GM18519 (cell line): ENCODE data around the gene TUBGCP4.
A peak's percentile ranks its signal among the peaks of the same experiment; 100 is the strongest.
"Not testable (repeated sequence)": the region's sequence is repeated elsewhere in the genome, so short reads cannot be mapped to it uniquely, and the experiment has no call there.

Experiments
- ATAC-seq: cut with Tn5 transposase; IDR thresholded peaks from one replicate; pipeline ENCODE4 v1.9.1; 2021; ENCODE audit warnings: mild to moderate bottlenecking, moderate library complexity; ENCODE audit not compliant: unreplicated experiment, low FRiP score

Gene TUBGCP4, protein sequence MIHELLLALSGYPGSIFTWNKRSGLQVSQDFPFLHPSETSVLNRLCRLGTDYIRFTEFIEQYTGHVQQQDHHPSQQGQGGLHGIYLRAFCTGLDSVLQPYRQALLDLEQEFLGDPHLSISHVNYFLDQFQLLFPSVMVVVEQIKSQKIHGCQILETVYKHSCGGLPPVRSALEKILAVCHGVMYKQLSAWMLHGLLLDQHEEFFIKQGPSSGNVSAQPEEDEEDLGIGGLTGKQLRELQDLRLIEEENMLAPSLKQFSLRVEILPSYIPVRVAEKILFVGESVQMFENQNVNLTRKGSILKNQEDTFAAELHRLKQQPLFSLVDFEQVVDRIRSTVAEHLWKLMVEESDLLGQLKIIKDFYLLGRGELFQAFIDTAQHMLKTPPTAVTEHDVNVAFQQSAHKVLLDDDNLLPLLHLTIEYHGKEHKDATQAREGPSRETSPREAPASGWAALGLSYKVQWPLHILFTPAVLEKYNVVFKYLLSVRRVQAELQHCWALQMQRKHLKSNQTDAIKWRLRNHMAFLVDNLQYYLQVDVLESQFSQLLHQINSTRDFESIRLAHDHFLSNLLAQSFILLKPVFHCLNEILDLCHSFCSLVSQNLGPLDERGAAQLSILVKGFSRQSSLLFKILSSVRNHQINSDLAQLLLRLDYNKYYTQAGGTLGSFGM

DNA sequence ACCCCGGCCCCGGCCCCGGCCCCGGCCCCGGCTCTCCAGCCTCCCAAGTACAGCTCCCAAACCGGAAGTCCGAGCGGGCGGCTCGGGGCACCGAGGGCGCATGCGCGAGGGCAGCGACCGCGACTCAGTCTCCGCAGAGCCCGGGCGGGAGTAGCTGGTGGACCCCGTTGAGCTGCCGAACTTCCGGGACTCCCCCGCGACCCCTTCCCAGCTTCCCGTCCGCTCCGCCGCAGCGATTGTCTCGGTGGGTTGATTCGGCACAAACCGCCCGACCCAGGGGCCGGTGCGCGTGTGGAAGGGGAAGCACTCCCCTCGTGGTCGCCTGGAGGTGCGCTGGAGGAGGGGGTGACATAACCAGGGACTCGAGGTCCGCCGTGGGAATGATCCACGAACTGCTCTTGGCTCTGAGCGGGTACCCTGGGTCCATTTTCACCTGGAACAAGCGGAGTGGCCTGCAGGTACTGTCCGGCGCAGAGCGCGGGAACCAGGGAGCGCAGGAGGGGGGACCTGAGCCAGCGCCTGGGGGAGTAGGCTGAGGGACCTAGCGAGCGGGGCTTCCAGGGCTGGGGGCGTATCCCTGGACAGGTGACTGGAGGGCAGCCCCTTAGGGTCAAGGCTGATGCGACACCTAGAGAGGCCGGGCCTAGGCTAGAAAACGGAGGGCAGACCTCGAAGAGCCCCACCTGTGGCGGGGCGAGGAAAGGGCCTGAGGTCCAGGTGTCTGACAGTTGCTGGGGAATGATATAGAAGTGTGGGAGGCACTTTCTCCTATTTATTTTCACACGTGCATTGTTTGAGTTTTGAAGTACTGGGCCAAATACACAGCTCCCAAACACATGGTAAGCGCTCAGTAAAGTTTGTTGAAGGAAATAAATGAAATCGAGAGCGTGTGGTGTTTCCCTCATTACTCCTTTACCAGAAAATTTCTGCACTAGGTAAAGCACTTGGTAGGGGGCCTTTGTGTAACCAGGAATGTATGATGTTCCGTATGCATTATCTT, at the start of gene TUBGCP4, which contains the start of gene ZSCAN29:
Gene TUBGCP4 (plus strand): TSS at position 127 of the 1,000 bp plus-strand sequence. CDS start 254 bp downstream, at position 381.
Gene ZSCAN29 (minus strand): TSS at position 69 of the 1,000 bp plus-strand sequence. CDS start 1,130 bp downstream, outside the sequence.
- no peak for ATAC-seq

DNA sequence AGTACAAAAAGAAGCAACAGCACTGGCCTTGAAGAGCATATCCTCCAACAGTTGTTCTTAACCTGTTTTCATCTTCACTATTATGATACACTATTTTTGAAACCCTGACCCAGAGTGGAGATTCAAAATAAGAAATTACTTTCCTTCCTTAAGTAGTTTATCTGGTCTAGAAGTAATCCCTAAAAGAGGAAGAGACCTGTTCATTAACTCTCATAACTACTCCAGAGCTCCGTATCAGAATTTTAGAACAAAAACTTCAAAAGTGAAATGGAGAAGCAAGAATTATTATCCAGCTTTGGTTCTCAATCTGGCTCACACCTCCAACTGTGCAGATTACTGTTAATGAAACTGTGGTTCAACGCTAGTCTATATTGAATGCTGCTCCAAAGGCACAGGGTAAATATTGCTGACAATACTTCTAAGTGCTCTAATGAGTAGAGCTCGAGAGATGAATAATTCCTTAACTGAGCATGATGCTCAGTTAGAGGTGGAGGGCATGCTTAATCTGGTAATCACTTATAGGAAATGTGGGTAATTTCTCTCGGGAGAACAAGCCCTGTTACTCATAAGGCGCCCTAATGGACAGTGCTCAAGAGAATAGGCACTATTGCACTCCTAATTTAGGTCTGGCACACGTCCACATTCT, 45.7 kb upstream of the TUBGCP4 start:
- ATAC-seq = no peak

DNA sequence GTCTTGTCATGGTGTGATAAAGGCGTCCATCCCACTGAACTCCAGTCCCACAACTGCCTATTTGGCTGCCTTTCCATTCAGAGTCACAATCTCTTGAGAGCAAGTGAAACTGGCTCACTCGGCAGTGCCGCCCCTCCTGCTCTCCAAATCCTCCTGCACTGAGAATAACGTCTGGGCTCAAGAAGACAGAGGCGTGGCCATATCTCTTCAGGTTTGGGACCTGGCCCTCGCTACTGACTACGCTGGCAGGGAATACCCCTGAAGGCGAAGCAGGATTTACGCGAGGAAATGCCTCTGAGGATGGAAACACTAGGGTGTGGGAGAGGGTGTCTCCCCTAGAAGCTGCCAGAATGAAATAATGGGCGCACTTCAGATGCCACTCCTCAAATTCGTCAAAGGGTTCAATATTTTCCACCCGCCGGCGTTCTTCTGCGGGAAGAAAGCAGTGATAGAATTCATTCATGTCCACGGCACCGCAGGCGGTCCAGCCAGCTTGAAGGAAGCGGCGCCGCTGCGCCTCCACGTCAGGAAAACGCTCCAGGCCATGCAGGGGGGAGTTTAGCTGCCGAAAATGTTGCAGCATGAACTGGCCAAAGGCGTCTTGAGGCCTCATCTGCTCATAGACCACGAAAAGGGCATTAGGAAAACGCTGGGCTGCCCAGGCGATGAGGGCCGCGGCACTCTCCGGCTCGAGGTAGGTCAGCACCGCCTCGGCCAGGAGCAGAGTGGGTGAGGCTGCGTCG, 41.5 kb upstream of the TUBGCP4 start:
- ATAC-seq = no peak

DNA sequence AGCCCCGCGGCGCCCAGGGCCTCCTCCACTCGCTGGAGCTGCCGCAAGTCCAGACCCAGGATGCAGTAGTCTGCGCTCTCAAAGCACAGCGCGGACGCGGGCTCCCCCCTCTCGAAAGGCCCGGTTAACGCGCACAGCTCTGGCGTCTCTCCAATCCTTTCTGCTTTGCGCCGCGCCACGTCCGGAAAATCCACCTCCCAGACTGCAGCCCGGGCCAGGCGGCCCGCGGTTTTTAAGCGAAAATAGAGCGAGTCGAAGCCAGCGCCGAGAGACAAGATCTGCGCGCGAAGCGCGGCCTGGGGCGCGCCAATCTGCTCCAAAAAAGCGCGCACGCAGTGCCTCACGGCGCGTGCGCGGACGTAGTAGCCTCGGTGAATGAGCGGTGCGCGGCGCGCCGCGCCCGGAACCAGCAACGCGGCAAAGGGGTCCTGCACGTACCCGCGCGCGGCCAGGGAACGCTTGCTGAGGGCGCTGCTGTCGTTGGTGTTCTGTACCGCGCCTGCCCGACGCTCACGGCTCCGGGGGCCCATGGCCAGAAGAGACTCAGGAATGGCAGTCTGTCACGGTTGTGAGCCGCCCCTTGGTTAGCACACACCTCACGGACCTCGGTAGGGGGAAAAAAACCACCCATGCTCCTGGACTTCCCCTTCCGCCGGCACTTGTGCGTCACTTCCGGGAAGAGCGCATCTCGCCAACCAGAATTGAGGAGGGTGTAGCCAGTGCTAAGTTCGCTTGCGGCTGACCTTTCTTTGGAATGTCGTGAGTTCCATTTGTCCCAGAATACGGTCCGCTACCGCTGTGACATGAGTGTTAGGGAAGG, 40.7 kb upstream of the TUBGCP4 start, which contains the start of gene LCMT2:
Gene LCMT2 (minus strand): TSS at position 614 of the 820 bp plus-strand sequence. CDS start 84 bp downstream, at position 530.
- peak; percentile 72 for ATAC-seq

DNA sequence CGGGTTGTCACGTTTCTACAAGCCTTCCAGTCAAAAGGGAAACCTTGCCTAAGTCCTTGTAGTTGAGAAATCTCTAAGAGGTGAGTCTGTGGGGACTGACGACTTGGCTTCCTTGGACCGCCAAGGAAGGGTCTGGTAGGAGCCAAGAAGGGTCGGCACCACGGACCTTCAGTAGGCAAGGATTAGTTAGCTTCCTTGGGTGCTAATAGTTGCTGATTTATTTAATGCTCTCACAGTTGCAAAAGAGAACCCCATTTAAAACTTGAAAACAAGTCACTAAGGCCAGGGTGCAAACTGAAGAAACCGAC, 40.2 kb upstream of the TUBGCP4 start:
- ATAC-seq = no peak

DNA sequence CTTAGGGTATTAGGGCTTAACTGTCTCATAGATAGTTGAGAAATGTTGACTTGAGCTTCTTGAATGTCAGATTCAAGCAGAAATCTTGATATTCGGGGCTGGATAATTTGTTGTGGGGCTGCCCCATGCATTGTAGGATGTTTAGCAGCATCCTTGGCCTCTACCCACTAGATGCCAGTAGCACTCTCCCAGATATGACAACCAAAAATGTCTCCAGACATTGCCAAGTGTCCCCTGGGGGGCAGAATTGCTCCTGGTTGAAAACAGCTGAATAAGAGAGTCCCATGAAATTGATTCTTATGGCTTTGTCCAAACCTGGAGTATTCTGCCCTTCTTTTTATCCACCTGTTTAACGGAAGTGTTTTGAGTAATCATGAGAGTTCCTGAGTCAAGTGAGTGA, 24.6 kb upstream of the TUBGCP4 start:
- no peak for ATAC-seq

DNA sequence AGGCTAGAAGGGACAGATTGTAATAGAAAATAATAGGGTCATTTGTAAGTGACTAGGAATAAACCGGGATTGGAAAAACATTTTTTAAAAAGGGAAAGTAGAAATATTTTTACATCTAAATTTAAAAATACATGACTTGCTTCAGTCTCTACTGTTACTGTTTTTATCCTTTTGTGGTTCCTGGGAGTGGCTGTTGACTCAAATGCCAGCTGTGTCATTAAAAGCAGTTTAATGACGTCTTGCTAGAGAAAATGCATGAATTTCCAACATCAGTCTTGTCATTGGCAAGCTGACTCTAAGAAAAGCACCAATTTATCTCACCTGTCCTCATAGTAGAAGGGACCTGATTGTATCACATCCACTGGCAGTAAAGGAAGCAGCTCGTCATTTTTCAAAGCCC, 23.8 kb upstream of the TUBGCP4 start:
- ATAC-seq = no peak

DNA sequence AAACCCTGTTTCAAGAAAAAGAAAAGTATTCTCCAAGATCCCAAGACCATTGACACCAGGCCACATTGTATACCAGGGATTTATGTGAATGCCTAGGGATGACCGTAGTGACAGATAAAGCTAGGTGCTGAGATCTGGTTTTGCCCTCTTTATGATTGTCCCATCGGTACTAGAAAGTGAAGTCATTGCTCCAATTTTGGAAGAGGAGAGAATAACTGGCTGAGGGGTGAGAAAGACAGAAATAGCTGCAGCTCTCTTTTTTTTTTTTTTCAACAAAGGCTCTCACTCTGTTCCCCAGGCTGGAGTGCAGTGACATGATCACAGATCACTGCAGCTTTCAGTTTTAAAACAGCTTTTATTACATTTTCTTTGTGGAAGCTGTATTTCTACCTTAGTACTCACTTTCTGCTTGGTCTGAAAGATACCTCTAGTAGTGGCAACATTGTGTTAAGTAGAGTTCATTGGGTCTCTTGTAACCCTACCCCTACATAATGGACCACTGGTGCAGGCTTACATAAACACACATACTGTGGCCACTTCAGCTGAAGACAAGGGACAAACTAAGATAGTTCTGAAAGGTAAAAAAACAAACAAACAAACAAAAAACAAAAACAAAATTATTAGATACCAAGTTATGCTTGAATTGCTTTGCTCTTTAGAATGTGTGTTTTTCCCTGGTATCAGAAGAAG, 18.1 kb upstream of the TUBGCP4 start:
- no peak for ATAC-seq

DNA sequence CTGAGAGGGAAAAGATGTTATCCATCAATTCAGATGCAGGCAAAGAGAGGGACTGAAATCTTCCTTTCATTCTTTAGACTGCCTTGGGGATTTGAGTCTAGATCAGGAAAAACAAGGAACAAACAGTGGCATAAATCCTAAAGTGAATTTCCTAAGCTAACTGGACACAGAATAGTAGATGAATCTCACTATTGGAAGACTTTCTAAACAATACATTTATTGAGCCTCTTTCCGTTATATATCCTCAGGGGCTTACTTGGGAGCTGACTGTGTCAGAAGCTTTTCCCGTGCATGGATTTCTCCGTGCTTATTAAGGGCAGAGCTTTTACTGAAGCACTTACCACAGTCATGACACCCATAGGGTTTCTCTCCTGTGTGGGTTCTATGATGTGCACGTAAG, 10.1 kb upstream of the TUBGCP4 start:
- ATAC-seq = no peak

DNA sequence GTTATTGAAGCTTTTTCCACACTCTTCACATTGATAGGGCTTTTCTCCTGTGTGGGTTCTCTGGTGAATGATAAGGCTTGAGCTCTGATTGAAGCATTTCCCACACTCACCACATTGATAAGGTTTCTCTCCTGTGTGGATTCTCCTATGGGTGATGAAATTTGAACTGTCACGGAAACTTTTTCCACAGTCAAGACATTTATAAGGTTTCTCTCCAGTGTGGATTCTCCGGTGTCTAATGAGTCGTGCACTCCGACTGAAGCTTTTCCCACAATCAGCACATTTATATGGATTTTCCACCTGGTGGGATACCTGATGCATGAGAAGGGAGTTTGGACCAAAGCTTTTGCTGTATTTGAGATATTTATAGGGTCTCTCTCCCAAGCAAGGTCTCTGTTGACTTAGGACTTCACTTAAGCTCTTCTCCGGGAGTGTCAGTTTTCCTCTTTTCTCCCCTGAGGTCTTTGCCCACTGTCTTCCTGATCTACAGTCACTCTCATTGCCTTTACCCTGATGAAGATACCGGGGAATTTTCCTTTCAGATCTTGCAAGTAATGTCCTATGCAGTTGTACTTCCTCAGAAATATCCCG, 9.5 kb upstream of the TUBGCP4 start:
- ATAC-seq = no peak

DNA sequence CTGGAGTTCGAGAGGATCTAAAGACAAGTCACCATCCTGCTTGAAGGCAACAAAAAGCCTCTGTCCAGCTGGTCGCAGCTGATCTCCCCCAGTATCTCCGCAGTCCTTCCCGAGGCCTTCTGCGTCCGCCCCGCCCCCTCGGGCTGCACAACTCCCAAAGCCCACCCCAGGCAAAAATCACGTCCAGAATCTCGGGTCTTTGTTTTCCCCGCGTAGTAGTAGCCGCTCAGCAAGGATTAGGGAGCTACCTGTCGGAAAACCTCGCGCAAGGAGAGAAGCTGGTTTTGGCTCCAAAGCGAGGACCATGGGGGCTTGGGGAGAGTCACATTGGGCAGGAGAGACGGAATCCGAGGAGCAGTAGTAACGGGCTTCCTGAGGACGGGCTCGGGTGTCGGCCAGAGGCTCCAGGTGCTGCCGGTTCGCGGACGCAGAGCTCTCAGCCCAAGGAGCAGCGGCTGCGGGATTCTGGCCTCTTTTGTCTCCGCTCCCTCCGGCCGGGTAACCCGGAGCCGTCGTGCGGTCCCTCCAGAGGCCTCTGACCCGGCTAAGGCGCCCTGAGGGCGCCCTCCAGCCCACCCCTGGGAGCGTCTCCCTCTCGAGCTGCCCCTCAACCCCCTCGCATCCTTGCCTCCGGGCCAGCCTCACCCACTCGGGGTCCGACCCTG, 459 bp upstream of the TUBGCP4 start:
- no peak for ATAC-seq

DNA sequence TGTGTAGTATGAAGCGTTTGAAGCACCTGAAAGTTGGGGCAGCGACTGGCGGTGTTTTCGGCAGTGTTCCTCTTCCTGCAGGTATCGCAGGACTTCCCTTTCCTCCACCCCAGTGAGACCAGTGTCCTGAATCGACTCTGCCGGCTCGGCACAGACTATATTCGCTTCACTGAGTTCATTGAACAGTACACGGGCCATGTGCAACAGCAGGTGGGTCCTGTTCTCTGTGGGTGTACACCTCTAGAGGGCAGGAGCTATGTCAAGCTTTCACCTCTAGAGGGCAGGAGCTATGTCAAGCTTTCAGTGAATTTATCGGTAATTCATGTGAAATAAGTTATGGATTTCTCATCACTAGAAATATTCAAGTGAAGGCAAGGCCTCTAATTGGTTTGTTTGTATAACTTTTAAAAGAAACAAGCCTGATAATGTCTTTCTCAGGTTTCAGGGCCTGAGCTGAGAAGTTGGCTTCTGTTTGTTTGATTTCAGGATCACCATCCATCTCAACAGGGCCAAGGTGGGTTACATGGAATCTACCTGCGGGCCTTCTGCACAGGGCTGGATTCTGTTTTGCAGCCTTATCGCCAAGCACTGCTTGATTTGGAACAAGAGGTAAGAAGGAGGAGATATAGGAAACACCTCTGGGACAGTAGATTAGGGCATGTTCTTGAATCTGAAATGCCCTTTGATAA, 5.3 kb downstream of the TUBGCP4 start:
- ATAC-seq = no peak

DNA sequence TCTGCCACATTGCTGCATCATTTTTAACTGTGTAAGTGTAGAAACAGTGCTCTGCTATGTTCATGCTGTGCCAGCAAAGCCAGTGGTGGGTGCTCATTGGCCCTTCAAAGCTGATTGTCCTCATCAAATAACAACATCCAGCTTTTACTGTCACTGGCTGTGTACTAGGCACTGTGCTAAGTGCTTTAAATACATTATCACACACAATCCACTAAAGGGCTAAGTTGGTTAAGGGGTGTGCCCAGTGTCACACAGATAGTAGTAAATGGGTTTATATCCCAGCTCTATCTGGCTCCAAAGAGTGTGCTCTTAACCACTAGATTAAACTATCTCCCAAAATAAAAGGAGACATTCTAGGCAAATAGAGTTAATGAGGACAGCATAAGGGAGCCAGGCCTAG, 7.7 kb downstream of the TUBGCP4 start:
- no peak for ATAC-seq

DNA sequence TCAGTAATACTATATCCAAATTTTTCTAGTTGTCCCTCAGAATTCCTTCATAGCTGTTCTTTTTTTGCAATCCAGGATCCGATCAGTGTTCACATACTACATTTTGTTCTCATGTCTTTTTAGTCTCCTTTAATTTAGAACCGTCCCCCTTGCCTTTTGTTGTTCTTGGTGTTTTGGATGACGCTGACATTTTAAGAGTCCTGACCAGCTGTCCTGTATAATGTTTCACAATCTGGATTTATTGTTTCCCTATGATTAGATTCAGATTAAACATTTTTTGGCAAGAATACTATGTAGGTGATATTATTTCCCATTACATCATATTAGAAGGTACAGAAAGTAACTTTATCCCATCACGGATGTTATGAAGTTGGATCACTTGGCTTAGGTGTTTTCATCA, 11.4 kb downstream of the TUBGCP4 start:
- no peak for ATAC-seq

DNA sequence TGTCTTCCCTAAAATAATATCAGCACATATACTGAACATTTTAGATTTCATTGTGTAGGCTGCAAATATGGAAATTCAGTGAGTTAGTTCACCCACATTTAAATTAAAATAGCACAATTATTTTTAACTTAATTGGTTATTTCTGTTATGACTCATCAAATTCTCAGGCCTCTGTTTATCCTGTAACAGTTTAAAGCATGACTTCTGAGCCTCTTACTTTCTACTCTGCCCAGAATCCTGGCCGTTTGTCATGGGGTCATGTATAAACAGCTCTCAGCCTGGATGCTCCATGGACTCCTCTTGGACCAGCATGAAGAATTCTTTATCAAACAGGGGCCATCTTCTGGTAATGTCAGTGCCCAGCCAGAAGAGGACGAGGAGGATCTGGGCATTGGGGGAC, 12.2 kb downstream of the TUBGCP4 start:
- ATAC-seq = no peak

DNA sequence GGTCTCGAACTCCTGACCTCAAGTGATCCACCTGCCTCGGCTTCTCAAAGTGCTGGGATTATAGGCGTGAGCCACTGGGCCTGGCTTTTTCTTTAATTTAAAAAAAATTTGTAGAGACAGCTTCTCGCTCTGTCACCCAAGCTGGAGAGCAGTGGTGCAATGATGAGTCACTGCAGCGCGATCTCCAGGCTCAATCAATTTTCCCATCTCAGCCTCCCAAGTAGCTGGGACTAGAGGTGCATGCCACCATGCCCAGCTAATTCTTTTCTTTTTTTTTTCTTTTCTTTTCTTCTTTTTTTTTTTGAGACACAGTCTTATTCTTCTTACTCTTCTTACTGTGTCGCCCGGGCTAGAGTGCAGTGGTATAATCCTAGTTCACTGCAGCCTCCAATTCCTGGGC, 19.8 kb downstream of the TUBGCP4 start:
- ATAC-seq = no peak

DNA sequence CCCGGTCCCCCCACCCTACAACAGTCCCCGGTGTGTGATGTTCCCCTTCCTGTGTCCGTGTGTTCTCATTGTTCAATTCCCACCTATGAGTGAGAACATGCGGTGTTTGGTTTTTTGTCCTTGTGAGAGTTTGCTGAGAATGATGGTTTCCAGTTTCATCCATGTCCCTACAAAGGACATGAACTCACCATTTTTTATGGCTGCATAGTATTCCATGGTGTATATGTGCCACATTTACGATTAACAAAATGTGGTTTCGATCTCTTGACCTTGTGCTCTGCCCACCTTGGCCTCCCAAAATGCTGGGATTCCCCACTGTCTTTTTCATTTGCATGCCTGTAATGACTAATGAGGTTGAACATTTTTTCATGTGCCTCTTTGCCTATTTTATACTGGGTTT, 22.7 kb downstream of the TUBGCP4 start:
- ATAC-seq = not testable (repeated sequence)
